ENCODE measurements around the gene SELENOW.
"Not testable (repeated sequence)": the region's sequence is repeated elsewhere in the genome, so short reads cannot be mapped to it uniquely, and the experiment has no call there.

The SELENOW gene

DNA sequence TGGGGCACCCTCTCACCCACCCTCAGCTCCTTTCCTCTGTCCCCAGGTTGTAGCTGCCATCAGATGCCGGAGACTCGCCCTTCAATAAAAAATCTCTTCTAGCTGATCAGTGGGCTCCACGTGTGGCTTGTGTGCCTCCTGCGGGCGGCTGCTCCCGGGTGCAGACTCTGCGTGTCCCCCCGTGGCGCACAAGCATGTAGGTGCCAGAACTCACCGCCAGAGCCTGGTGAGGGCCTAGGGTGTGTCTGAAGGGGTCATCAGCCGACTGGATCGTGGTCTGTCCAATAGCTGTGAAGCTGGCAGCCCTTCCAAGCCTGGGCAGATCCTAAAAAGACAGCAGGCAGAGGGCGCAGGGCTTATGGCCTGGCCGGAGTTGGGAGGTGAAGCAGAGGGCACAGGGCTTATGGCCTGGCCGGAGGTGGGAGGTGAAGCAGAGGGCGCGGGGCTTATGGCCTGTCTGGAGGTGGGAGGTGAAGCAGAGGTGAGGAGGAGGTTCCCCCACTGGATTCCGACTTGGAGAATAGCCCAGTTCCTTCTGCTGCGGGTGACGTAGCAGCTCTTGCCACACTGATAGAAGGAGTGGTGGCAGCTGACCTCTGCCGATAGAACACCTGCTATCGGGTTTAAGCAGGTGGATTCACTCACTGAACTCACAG is 21.4 kb upstream of the SELENOW start:
- DNase-seq: no peak

DNA sequence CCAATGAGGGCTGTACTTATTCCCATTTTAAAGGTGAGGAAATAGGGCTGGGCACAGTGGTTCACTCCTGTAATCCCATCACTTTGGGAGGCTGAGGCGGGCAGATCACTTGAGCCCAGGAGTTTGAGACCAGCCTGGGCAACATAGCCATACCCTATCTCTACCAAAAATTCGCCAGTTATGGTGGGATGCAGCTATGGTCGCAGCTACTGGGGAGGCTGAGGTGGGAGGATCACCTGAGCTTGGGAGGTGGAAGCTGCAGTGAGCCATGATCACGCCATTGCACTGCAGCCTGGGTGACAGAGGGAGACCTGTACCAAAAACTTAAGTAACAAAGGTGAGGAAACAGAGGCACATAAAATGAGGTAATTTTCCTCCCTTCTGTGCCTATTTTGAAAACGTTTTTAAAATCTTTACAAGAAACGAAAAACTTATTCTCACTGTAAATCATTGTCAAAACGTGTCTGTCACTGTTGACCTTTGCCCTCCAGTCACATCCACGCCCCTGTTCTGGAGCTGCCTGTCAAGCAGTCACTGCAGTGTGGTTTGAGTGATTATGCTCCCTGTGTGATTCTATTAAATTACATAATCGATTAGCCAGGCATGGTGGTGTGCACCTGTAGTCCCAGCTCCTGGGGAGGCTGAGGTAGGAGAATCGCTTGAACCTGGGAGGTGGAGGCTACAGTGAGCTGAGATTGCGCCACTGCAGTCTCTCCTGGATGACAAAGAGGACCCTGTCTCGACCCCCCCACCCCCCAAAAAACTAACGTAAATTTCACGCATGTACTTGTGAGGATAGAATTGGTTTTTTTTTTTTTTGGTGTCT is 20.7 kb upstream of the SELENOW start:
- DNase-seq: no peak

DNA sequence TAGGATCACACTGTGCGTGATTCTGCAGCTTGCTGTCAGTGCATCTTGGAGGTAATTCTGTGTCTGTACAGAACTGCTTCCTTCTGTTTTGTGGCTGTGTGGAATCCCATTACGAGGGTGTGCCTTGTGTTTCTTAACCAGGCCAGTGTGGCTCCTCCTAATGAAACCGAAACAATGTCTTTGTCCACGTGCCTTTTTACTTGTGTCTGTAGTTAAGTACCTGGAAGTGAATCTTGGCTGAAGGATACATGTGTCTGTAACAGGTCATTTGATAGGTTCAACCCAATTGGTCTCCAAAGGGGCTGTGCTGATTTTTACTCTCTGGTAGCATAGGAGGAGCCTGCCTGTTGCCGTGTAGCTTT is 20.1 kb upstream of the SELENOW start:
- DNase-seq: no peak

DNA sequence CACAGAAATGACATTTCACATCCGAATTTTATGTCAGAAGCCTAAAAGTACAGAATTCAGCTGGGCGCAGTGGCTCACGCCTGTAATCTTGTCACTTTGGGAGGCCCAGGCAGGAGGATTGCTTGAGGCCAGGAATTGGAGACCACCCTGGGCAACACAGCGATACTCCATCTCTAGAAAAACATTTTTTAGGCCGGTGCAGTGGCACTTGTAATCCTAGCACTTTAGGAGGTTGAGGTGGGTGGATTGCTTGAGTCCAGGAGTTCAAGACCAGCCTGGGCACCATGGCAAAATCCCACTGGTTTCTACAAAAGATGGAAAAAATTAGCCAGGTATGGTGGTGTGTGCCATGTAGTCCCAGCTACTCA is 17.9 kb upstream of the SELENOW start:
- no peak for DNase-seq

DNA sequence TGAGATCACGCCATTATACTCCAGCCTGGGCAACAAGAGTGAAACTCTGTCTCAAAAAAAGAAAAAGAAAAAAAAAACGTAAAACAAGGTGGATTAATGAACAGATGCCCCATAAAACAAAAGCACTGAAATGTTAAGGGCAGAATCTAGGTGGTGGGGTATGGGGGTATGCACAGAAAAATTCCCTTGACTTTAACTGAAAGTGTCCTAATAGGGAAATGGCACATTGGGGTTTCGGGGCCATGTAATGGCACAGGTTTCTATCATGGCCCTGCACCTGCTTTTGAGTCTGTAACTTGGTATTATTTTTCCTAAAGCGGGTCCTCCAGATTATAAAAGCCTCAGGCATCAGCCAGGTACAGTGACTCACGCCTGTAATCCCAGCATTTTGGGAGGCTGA is 16.9 kb upstream of the SELENOW start:
- DNase-seq: no peak

DNA sequence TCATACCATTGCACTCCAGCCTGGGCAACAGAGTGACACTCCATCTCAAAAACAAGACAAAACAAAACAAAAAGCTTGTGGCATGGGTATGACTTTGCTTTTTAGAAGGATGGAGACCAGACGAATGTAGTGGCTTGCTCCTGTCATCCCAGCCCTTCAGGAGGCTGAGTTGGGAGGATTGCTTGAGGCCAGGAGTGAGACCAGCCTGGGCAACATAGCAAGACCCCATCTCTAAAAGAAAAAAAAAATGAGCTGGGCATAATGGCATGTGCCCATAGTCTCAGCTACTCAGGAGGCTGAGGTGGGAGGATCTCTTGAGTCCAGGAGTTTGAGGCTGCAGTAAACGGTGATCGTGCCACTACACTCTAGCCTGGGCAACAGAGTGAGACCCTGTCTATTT is 16.4 kb upstream of the SELENOW start:
- DNase-seq: no peak

DNA sequence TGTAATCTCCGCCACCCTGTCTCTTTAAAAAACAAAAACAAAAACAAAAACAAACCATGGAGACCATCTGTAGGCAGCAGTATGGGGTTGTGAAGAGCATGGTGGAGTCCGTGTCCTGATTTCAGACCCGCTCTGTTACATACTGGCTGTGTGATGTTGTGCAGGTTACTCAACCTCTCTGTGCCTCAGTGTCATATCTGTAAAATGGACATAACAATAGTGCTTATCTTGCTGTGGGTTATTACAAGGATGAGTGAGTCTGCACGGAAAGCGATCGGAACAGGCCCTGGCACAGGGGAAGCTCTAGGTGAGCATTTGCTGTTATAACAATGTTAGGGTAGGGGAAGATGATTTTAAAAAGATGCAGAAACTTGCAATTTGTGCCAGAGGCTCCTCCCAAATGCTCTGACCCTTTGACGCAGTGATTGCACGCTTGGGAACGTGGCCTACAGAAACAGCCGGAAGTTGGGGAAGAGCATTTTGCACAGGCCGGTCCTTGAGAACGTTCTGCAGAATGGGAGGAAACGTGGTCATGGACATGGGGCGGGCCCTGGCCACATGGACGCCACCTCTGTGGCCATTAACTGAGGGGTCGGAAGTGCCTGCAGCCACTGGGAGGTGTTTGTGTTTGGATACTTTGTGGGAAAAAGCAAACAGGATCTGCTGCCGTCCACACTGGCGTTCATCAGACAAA is 15.7 kb upstream of the SELENOW start:
- DNase-seq: no peak

DNA sequence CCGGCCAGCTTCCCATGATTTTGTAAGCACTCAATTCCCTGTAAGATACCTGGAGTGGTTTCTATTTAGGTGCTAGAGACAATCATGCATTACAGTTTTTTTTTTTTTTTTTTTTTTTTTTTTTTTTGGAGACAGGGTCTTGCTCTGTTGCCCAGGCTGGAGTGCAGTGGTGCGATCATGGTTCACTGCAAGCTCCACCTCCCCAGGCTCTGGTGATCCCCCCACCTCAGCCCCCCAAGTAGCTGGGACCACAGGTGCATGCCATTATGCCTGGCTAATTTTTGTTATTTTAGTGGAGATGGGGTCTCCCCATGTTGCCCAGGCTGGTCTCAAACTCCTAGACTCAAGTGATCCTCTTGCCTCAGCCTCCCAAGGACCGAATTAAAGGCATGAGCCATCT is 13.8 kb upstream of the SELENOW start:
- DNase-seq: not testable (repeated sequence)

DNA sequence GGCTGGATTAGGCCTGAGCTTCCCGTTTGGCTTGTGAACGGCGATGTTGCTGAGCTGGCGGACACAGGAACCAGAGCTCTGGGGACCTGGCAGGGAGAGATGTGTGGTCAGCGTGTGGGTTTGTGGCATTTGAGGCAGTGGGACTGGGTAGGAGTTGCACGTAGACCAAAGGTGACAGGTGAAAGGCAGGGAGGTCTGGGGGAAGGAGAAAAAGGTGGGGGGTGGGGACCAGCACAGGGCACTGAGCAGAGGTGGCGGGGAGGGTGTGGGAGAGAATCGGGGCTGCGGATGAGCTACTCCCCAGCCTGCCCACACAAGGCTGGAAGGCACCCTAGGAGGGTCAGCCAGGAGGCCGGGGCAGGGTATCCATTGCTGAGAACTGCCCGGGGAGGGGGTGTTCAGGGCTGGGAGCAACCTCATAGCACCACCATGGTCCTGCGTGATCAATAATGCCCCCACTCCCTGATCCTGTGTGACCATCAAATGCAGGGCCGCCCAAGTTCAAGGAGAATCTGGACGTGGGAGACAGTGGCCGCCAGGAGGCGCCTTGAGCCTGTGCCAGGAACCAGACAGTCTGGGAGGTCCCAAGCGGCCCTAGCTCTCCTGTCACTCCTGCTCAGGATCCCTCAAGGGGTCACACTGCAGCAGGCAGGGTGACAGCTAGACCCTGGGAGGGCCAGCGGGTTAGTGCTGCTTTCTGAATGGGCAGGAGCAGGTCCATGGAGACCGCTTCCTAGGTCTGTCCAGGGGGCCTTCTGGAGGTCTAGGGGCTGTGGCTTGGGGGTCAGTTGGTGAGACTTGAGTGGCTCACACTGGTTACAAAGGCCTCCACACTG is 12.8 kb upstream of the SELENOW start:
- DNase-seq: peak in 1 of 2 experiments; percentile 16

DNA sequence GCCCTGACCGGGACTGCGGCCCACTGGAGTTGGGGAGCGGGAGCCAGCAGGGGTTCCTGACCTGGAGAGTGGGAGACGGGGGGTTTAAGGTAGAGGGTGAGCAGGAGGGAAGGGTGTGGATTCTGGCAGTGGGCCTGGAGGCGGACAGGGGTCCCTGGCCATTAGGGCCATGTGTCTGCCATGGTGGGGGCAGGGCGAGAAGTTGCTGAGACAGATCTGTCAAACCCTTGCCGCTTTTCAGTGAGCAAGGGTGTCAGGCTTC is 12.2 kb upstream of the SELENOW start:
- DNase-seq: no peak

DNA sequence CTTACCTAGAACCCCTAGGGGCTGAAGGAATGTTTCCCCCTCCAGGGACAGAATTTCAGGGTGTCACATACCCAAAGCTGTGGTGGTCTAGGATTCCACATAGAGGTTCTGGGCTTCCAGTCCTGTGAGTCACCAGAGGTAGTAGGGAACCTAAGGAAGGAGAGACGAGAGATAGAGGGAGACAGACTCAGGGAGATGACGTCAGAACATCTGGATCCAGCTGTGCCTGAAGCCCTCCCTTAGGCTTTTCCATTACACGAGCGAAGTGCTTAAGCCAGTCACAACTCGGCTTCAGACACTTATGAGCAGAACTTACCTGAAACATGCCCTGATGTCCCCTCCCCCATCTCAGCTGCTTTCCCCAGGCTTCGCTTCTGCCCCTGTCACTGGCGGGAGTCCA is 11.8 kb upstream of the SELENOW start:
- DNase-seq: no peak

DNA sequence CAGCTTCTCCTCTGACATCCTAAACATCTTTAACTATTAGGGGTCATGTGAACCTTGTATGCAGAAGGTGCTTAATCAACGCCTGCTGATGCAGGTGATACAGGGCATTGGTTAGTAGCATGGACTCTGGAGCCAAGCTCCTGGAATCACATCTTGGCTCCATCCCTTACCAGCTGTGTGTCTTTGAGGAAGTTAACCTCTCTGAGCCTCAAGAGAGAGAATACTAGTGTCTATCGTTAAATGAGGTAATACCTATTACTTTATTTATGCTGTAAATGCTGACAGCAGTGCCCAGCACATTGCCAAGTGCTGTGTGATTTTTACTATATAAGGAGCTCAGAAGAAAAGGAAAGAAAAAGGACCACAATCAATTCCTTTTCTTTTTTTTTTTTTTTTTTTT is 11.2 kb upstream of the SELENOW start:
- no peak for DNase-seq

DNA sequence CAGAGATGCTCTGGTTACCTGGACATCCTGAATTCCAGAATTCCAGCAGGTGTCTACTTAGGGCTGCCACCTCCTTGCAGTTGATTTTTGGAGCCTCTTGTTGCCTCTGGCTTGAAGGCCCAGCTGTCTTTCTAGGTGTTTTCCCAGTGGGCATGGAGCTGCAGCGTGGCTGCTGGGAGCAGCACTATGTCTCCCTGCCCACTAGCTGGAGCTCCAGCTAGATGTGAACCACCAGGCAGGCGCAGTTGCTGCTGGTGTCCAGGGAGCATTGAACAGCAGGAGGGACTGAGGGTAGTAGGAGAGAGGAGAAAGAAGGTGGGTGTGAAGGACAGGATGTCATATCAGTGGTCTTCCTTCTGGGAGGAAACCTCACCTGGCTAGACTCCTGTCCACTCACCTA is 9.9 kb upstream of the SELENOW start:
- no peak for DNase-seq

DNA sequence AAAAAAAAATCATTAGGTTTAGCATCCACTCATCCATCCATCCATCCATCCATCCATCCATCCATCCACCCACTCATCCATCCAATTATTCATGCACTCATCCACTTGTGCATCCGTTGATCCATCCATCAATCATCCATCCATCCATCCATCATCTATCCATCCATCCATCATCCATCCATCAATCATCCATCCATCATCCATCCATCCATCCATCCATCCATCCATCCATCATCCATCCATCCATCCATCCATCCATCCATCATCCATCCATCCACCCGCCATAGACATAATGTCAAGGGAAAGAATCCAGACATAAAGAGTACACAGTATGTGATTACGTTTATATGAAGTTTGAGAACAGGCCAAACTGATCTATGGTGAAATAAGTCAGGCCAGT is 9.0 kb upstream of the SELENOW start:
- no peak for DNase-seq

DNA sequence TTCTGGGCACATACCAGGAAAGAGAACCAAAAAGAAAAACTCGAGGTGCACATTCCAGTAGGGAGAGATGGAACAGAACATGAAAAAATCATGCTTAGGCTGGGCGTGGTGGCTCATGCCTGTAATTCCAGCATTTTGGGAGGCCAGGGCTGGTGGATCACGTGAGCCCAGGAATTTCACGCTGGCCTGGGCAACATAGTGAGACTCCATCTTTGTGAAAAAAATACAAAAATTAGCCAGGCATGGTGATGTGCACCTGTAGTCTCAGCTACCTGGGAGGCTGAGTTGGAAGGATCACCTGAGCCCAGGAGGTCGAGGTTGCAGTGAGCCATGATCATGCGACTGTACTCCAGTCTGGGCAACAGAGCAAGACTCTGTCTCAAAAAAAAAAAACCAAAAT is 7.2 kb upstream of the SELENOW start:
- DNase-seq: not testable (repeated sequence)

DNA sequence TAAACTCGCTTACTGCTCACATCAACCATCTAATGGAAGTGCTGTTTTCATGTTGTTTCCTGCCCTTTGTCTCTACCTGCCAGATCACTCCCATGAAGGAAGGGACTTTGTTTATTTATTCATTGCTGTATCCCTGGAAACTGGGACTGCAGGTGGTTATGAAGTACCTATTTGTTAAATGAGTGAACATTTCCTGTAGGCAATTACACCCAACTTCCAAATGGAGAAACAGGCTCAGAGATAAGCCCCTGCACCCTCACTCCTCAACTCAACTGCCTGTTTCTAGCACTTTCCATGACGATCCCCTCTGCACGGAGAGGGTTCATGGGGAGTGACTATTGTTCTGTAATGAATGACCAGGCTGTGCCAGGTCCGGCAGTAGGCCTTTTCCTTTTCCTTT is 1.9 kb upstream of the SELENOW start:
- peak in 1 of 2 experiments; percentile 7 for DNase-seq

DNA sequence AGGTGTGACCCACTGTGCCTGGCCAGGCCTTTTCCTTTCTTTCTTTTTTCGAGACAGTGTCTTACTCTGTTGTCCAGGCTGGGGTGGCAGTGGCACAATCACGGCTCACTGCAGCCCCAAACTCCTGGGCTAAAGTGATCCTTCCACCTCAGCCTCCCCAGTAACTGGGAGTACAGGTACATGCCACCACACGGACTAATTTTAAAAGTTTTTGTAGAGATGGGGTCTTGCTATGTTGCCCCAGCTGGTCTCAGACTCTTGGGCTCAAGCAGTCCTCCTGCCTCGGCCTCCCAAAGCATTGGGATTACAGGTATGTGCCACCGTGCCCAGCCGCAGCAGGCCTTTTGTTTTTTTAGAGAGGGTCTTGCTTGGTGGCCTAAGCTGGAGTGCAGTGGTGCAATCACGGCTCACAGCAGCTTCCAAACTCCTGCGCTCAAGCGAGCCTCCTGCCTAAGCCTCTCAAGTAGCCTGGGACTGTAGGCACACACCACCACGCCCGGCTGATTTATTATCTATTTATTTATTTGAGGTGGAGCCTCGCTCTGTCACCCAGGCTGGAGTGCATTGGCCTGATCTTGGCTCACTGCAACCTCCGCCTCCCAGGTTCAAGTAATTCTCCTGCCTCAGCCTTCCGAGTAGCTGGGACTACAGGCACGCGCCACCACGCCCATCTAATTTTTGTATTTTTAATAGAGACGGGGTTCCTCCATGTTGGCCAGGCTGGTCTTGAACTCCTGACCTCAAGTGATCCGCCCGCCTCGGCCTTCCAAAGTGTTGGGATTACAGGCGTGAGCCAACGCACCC is 1.1 kb upstream of the SELENOW start:
- DNase-seq: not testable (repeated sequence)

DNA sequence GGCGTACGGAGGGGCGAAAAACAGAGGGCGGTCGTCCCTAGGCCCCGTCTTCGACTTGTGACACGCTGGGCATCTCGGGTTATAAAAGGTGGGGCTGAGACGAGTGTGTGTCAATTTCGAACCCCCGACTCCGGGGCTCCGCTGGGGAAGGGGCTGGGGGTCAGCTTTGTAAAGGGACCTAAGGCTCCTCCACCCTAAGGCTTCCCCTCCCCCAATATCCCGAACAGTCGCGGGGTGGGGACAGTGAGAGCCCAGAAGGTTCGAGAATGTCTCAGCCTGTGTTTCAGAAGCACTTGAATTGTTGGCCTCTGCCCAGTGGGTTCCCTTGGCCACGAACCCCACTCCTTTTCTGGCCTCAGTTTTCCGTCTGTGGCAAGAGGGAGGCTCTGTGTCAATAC is 450 bp downstream of the SELENOW start:
- DNase-seq: no peak

DNA sequence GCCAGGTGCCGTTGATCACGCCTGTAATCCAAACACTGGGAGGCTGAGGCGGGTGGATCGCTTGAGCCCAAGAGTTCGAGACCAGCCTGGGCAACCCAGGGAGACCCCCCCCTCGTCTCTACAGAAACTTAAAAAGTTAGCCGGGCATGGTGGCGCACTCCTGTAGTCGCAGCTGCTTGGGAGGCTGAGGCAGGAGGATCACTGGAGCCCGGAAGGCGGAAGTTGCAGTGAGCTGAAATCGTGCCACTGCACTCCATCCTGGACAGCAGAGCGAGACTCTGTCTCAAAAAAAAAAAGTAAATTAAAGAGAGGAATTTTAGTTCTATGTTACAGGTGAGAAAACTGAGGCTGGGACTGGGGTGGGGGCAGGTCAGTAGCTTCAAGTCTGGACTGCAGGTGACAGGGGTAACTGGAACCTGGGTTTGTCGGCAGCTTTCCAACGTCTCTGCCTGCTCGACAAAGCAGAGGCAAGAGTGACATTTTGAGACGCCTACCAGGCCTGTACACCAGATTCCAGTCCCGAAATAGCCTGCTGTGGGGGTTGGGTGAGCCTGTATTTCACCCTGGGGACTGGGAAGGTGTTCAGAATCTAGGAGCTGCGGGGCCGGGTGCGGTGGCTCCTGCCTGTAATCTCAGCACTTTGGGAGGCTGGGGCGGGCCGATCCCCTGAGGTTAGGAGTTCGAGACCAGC is 1.2 kb downstream of the SELENOW start:
- no peak for DNase-seq

DNA sequence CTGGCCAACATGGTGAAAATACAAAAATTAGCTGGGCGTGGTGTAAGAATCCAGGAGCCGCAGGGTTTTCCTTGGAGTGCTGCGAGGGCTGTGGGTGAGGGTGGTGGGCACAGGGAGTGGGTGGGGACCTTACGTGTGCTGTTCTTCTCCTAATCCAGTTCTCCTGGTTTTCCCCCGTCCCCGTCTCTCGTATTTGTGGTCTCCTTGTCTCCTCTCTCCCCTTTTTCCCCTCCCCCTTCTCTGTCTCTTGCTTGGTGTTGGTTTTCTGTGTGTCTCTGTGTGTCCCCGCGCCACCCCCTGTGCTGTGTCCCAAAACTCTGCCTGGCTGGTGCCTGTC is 1.7 kb downstream of the SELENOW start:
- DNase-seq: no peak

DNA sequence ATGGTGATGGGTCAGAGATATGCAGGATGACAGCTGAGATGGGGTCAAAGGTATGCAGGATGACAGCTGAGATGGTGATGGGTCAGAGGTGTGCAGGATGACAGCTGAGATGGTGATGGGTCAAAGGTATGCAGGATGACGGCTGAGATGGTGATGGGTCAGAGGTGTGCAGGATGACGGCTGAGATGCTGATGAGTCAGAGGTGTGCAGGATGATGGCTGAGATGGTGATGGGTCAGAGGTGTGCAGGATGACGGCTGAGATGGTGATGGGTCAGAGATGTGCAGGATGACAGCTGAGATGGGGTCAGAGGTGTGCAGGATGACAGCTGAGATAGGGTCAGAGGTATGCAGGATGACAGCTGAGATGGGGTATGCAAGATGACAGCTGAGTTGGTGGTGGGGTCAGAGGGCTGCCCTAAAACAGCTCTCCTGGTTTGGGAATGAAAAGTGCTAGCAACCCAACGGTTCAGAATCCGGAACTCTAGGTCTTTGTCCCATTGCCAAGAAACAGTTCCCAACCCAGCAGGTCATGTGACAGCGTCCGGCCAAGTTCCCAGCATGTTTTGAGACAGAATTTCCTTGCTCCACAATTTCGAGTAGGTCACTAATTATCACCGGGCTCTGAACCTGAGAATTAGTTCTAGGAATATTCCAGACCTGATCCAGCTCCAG is 3.2 kb downstream of the SELENOW start:
- no peak for DNase-seq

DNA sequence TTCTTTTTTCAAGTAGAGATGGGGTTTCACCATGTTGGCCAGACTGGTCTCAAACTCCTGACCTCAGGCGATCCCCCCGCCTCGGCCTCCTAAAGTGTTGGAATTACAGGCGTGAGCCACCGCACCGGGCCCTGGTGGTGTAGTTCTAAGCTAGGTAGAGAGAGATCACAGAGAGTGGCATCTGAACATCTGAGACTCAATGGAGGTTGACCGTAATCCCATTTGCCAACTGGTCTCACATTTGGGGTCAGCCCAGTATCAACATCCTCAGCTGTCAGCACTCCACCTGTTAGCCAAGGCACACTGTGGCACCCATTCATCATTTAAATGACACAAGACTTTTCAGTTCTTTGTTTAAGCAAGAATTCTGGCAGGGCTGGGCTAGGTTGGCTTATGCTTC is 8.1 kb downstream of the SELENOW start:
- DNase-seq: no peak
